GM12873 (cell line): ENCODE results near the gene GGA2.

Experiments used
- CTCF ChIP-seq: IDR thresholded peaks from 2 replicates; pipeline ENCODE4 v1.5.1; 2012; ENCODE audit warnings: low read depth, mild to moderate bottlenecking, moderate library complexity, low read length, control low read depth; ENCODE audit not compliant: insufficient read depth; ENCODE audit errors: missing control alignments

The GGA2 gene

GRCh38 chr16:23499801-23500200 is 10.5 kb downstream of the GGA2 start:
- no peak for TF ChIP-seq CTCF

GRCh38 chr16:23498863-23499262 is 11.4 kb downstream of the GGA2 start:
- no peak for TF ChIP-seq CTCF

- TF ChIP-seq CTCF, result no peak
Measured at GRCh38 chr16:23497543-23497868, 12.8 kb downstream of the GGA2 start.

- TF ChIP-seq CTCF, result no peak
Measured at GRCh38 chr16:23496821-23497542, 13.3 kb downstream of the GGA2 start.

GRCh38 chr16:23495671-23496070 is 14.6 kb downstream of the GGA2 start:
- TF ChIP-seq CTCF, result no peak

GRCh38 chr16:23494188-23494587 is 16.1 kb downstream of the GGA2 start:
- TF ChIP-seq CTCF, result no peak

GRCh38 chr16:23491490-23492391 is 18.6 kb downstream of the GGA2 start:
- TF ChIP-seq CTCF, result no peak
